GM23338 (cell line): ENCODE data around the gene GJA8.
"Not testable (repeated sequence)": the region's sequence is repeated elsewhere in the genome, so short reads cannot be mapped to it uniquely, and the experiment has no call there.

Experiments used
- REST ChIP-seq: IDR thresholded peaks from one replicate; pipeline ENCODE4 v1.6.1; 2018; ENCODE audit warnings: antibody characterized with exemption; ENCODE audit not compliant: unreplicated experiment
- TF ChIP-seq, protein P1 (sequence below), 2 experiments: fragments of 200-600 bp in 1 of 2; sonication (generic) in 1 of 2; conservative IDR thresholded peaks; 2 replicates each; pipeline versions ENCODE4 v1.5.1 to v1.6.1; 2016 to 2017; ENCODE audit warnings: antibody characterized with exemption in 2 of 2, low read depth in 2 of 2, mild to moderate bottlenecking in 2 of 2, moderate library complexity in 1 of 2

DNA sequence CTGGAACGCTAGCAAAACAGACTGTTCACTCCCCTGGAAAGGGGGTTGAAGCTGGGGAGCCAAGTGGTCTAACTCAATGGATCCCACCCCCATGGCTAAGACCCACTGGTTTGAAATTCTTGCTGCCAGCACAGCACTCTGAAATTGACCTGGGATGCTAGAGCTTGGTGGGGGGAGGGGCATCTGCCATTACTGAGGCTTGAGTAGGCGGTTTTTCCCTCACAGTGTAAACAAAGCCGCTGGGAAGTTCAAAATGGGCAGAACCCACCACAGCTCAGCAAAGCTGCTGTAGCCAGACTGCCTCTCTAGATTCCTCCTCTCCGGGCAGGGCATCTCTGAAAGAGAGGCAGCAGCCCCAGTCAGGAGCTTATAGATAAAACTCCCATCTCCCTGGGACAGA lies 47.6 kb upstream of the GJA8 start:
- TF ChIP-seq REST, result not testable (repeated sequence)
- TF ChIP-seq, protein P1, sequence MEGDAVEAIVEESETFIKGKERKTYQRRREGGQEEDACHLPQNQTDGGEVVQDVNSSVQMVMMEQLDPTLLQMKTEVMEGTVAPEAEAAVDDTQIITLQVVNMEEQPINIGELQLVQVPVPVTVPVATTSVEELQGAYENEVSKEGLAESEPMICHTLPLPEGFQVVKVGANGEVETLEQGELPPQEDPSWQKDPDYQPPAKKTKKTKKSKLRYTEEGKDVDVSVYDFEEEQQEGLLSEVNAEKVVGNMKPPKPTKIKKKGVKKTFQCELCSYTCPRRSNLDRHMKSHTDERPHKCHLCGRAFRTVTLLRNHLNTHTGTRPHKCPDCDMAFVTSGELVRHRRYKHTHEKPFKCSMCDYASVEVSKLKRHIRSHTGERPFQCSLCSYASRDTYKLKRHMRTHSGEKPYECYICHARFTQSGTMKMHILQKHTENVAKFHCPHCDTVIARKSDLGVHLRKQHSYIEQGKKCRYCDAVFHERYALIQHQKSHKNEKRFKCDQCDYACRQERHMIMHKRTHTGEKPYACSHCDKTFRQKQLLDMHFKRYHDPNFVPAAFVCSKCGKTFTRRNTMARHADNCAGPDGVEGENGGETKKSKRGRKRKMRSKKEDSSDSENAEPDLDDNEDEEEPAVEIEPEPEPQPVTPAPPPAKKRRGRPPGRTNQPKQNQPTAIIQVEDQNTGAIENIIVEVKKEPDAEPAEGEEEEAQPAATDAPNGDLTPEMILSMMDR (conservative IDR thresholded peaks at IDR 0.05; ENCODE audit: low read depth in 2 of 2), result not testable (repeated sequence)
